ENCODE data around the gene MICOS13.
A peak's percentile ranks its signal among the peaks of the same experiment; 100 is the strongest.
"Not testable (repeated sequence)": the region's sequence is repeated elsewhere in the genome, so short reads cannot be mapped to it uniquely, and the experiment has no call there.

MICOS13 gene

GRCh38 chr19:5690125-5690954, 10.0 kb upstream of the MICOS13 start, which contains the start of gene RPL36:
RPL36 (plus strand) TSS chr19:5690295; CDS start chr19:5690508, 213 bp downstream.
- H3K4me3 ChIP-seq (ENCODE audit: low read length): peak within 1 kb of the TSS; percentile 93
- peak; percentile 78 for TF ChIP-seq CTCF (conservative IDR thresholded peaks at IDR 0.05; ENCODE audit: low read length)
- peak; percentile 94 for DNase-seq (ENCODE audit: low read depth)

DNA sequence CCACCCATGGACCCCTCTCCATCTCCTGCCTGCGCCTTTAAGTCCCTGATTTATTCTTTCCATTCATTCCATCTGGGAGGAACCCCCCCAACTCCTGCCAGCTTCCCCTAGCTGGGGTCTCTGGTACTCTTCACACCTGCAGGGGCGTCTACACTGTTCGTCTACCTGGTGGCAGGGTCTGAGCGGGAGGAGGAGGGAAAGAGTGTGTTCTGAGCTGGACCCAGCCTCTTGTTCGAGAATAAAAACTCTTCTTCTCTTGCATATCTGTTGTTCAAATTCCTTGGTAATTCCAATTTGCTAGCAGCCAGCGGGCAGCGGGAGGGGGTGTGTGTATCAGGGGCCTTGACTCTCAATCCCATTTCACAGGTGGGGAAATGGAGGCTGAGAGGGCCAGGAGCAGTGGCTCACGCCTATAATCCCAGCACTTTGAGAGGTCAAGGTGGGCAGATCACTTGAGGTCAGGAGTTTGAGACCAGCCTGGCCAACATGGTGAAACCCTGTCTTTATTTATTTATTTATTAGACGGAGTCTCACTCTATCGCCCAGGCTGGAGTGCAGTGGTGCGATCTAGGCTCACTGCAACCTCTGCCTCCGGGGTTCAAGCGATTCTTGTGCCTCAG, 8.1 kb upstream of the MICOS13 start:
- TF ChIP-seq CTCF (conservative IDR thresholded peaks at IDR 0.05; ENCODE audit: low read length): 0 out of 2 replicates have a peak, but pooled peaks have one; percentile 0
- not testable (repeated sequence) for H3K4me3 ChIP-seq (ENCODE audit: low read length); DNase-seq (ENCODE audit: low read depth)

DNA sequence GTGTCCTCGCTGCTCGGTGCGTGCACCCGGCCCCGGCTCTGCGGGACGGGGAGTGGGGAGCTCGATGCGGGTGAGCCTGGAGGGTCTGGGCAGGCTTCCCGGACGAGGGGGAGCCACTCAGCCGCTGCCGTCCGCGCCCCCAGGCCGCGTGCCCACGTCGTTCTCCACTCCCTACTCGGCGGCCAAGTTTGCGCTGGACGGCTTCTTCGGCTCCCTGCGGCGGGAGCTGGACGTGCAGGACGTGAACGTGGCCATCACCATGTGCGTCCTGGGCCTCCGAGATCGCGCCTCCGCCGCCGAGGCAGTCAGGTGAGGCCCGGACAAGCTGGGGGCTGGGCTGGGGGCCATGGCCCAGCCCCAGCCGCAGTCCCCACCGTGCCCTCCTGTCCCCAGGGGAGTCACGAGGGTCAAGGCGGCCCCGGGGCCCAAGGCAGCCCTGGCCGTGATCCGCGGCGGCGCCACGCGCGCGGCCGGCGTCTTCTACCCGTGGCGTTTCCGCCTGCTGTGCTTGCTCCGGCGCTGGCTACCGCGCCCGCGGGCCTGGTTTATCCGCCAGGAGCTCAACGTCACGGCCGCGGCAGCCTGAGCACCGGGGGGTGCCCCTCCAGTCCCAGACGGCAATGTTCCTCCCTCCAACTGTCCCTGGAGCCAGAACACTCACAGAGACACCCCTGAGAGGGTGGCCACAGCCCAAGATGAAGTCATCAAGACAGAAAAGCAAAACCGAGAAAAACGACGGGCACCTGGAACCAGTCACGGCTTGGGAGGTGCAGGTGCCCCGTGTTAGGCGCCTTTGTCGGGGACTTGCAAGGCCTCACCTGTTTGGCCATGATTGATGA, 7.3 kb upstream of the MICOS13 start:
- DNase-seq (ENCODE audit: low read depth): no peak
- 0 out of 2 replicates have a peak, but pooled peaks have one; percentile 0 for TF ChIP-seq CTCF (conservative IDR thresholded peaks at IDR 0.05; ENCODE audit: low read length)
- H3K4me3 ChIP-seq (ENCODE audit: low read length): peak overlapping the region; percentile 44

DNA sequence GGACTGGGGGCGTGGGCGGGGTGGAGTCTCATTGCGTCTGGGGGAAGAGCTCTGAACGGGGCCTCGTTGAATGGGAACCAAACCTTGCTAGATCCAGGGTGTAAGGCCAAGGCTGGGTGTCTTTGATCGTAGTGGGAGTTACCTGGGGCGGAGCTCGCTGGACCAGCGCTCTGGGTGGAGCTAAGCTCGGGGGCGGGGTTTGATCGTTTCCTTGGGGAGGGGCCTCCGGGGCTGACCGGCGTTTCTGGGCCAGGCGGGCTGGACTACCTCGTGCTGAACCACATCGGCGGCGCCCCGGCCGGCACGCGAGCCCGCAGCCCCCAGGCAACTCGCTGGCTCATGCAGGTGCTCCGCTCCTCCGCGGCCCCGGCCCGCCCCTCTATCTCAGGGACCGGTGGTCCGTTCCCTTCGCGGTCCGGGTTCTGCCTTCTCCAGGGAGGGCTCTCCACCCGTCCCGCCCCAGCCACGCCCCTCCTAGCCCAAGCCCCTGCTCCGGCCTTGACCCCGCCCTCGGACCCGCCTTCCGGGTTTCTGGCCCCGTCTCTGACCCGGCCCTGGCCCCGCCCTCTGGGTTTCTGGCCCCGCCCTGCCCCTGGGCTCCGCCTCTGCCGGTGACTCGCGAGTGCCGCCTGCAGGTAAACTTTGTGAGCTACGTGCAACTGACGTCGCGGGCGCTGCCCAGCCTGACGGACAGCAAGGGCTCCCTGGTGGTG, 6.5 kb upstream of the MICOS13 start:
- H3K4me3 ChIP-seq (ENCODE audit: low read length): peak overlapping the region; percentile 59
- DNase-seq (ENCODE audit: low read depth): peak; percentile 85
- peak; percentile 72 for TF ChIP-seq CTCF (conservative IDR thresholded peaks at IDR 0.05; ENCODE audit: low read length)

DNA sequence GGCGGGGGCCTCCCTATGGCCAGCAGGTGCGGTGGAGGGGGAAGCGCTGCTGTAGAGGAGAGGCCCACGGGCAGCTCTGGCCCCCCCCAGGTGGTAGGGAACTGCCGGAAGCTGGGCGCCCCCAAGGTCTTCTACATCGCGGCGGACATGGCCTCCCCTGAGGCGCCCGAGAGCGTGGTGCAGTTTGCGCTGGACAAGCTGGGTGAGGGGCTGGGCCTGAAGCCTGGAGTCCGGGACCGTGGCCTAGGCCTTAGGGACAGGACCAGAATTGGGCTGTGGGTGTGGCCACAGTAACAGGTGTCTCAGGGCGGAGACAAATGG, 6.0 kb upstream of the MICOS13 start:
- DNase-seq (ENCODE audit: low read depth): no peak
- H3K4me3 ChIP-seq (ENCODE audit: low read length): peak overlapping the region; percentile 59
- TF ChIP-seq CTCF (conservative IDR thresholded peaks at IDR 0.05; ENCODE audit: low read length): no peak

DNA sequence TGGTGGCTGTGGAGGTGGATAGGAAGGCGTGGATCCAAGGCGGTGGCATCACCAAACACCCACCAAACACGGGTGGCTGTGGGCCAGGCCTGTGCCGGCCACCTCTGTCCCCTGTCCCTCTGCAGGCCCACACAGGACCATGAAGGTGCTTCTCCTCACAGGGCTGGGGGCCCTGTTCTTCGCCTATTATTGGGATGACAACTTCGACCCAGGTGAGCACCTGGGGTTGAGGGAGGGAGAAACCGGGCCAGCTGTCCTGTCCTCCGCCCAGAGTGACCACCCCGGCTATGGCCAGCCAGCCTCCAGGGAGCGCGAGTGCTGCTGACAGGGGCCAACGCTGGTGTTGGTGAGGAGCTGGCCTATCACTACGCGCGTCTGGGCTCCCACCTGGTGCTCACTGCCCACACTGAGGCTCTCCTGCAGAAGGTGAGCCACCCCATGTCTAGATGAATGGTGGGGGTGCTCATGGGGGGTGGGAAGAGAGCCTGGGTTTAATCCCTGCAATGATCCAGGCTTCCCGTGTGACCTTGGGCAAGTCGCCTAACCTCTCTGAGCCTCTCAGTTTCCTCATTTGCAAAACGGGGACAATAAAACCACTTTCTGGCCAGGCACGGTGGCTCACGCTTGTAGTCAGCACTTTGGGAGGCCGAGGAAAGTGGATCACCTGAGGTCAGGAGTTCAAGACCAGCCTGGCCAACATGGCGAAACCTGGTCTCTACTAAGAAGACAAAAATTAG, 4.5 kb upstream of the MICOS13 start:
- H3K4me3 ChIP-seq (ENCODE audit: low read length): no peak overlapping the region
- DNase-seq (ENCODE audit: low read depth): no peak
- TF ChIP-seq CTCF (conservative IDR thresholded peaks at IDR 0.05; ENCODE audit: low read length): no peak
